GM12872 (cell line): ENCODE measurements around the gene SLIT3.

Source experiments
- CTCF ChIP-seq: IDR thresholded peaks from 3 replicates; pipeline ENCODE4 v1.5.1; 2011; ENCODE audit warnings: low read depth, mild to moderate bottlenecking, low read length, moderate library complexity; ENCODE audit not compliant: insufficient read depth

Gene SLIT3

GRCh38 chr5:168802337-168802736, 498.6 kb downstream of the SLIT3 start:
- no peak for TF ChIP-seq CTCF

GRCh38 chr5:168801567-168801966, 499.4 kb downstream of the SLIT3 start:
- TF ChIP-seq CTCF = no peak

- TF ChIP-seq CTCF = no peak
Observed at GRCh38 chr5:168800701-168801100, 500.2 kb downstream of the SLIT3 start.

GRCh38 chr5:168798065-168799023, 502.6 kb downstream of the SLIT3 start:
- TF ChIP-seq CTCF = no peak

- TF ChIP-seq CTCF = no peak
Observed at GRCh38 chr5:168796593-168797580, 504.1 kb downstream of the SLIT3 start.

- TF ChIP-seq CTCF = no peak
Observed at GRCh38 chr5:168796000-168796399, 504.9 kb downstream of the SLIT3 start.
